HepG2 (cell line): ENCODE results near the gene CDC42EP1. TPM values are rescaled to one million over a fixed set of nuclear protein-coding genes. Genes with fewer than 3 reads are reported as not detected.

Experiments
- ATAC-seq: fragments of 200-7000 bp; cut with Tn5 transposase; 3 replicates; pipeline ENCODE4 v1.9.1; 2020; ENCODE audit warnings: mild to moderate bottlenecking, moderate library complexity
- BruUV-seq: library from RNA; stranded (reverse); fragments of 400-500 nt; replicated peaks from 2 replicates; lab custom pipeline; 2021; lab: Mats Ljungman, UMichigan
- CTCF ChIA-PET: fragments of 300-600 bp; formaldehyde crosslinking; extraction: SDS; loops from one replicate; lab custom pipeline; 2021; ENCODE audit warnings: low total read pairs, inconsistent platforms, low intra/inter-chr PET ratio; lab: Yijun Ruan, JAX
- POLR2A ChIA-PET: fragments of 350-600 bp; sonication (Branson Sonifier 250); formaldehyde crosslinking; loops from one replicate; lab custom pipeline; 2020; ENCODE audit warnings: antibody characterized with exemption, inconsistent platforms; lab: Yijun Ruan, JAX
- DNase-seq: peaks from one replicate; pipeline ENCODE4 v3.0.0-alpha.2; 2015; ENCODE audit warnings: low spot score
- FAIRE-seq: peaks from 3 replicates; lab custom pipeline; 2011; peaks lifted over from hg19 to GRCh38; lab: Jason Lieb, UNC
- H2AFZ ChIP-seq: one replicate; pipeline ENCODE4 v1.6.1; 2011; ENCODE audit warnings: low read length, inconsistent platforms
- H3K27ac ChIP-seq: fragments of 300-600 bp; 3 replicates; pipeline ENCODE4 v1.8.0; 2011; ENCODE audit warnings: mixed run types, mild to moderate bottlenecking, mixed read lengths, low read length, inconsistent platforms; ENCODE audit not compliant: insufficient read depth; ENCODE audit errors: extremely low read length
- H3K27me3 ChIP-seq, 2 experiments: fragments of 200-600 bp in 1 of 2; 2 replicates in 1 of 2; 3 replicates in 1 of 2; pipeline versions ENCODE4 v1.6.0 to v1.8.0; 2011; ENCODE audit warnings: low read length in 2 of 2, mild to moderate bottlenecking in 2 of 2, moderate library complexity in 2 of 2, inconsistent platforms in 1 of 2; ENCODE audit not compliant: insufficient read depth in 2 of 2, control insufficient read depth in 1 of 2
- H3K36me3 ChIP-seq, 2 experiments: fragments of 200-600 bp in 1 of 2; replicated peaks in 1 of 2; 2 replicates in 1 of 2; 3 replicates in 1 of 2; pipeline versions ENCODE4 v1.5.1 to v1.8.0; 2011; ENCODE audit warnings: low read length in 2 of 2, inconsistent platforms in 1 of 2; ENCODE audit not compliant: insufficient read depth in 2 of 2, control insufficient read depth in 1 of 2
- H3K4me1 ChIP-seq: 2 replicates; pipeline ENCODE4 v1.5.1; 2012; ENCODE audit warnings: low read length, inconsistent platforms; ENCODE audit not compliant: insufficient read depth
- H3K4me2 ChIP-seq: 2 replicates; pipeline ENCODE4 v1.6.0; 2011; ENCODE audit warnings: low read depth, low read length, inconsistent platforms
- H3K4me3 ChIP-seq, 3 experiments: fragments of 200-600 bp in 1 of 3; sonication (generic), shearing (Covaris generic) in 1 of 3; replicated peaks in 1 of 3; 2 replicates each; pipeline ENCODE4 v1.5.1; 2011 to 2016; ENCODE audit warnings: low read length in 3 of 3, inconsistent platforms in 2 of 3, low read depth in 2 of 3, mild to moderate bottlenecking in 2 of 3, control low read depth in 1 of 3, mixed read lengths in 1 of 3; ENCODE audit not compliant: insufficient read depth in 1 of 3
- H3K79me2 ChIP-seq: one replicate; pipeline ENCODE4 v1.6.1; 2011; ENCODE audit warnings: low read length, inconsistent platforms; ENCODE audit not compliant: insufficient read depth
- H3K9ac ChIP-seq: 2 replicates; pipeline ENCODE4 v1.6.0; 2011; ENCODE audit warnings: mild to moderate bottlenecking, low read depth, low read length, inconsistent platforms; ENCODE audit not compliant: insufficient read depth
- H3K9me3 ChIP-seq: 2 replicates; pipeline ENCODE4 v1.5.1; 2012; ENCODE audit warnings: mild to moderate bottlenecking, low read length
- H4K20me1 ChIP-seq: 2 replicates; pipeline ENCODE4 v1.6.0; 2011; ENCODE audit warnings: inconsistent platforms, mild to moderate bottlenecking, low read length, moderate library complexity; ENCODE audit not compliant: insufficient read depth
- ARNT ChIP-seq: fragments of 450-650 bp; IDR thresholded peaks from 2 replicates; pipeline ENCODE4 v1.6.1; 2017
- DMAP1 ChIP-seq: IDR thresholded peaks from 2 replicates; pipeline ENCODE4 v1.6.1; 2016
- EED ChIP-seq: sonication (generic); formaldehyde crosslinking; IDR thresholded peaks from 2 replicates; pipeline ENCODE4 v1.5.0; 2020; ENCODE audit warnings: mild to moderate bottlenecking, missing genetic modification reagents
- FOXC1 ChIP-seq: sonication (generic); formaldehyde crosslinking; IDR thresholded peaks from 2 replicates; pipeline ENCODE4 v1.8.0; 2022; ENCODE audit warnings: mild to moderate bottlenecking, missing genetic modification reagents, borderline replicate concordance
- FOXP1 ChIP-seq, 2 experiments: fragments of 450-650 bp in 1 of 2; IDR thresholded peaks; 2 replicates each; pipeline ENCODE4 v1.6.1; 2017 to 2018; ENCODE audit warnings: antibody characterized with exemption in 1 of 2
- HNF4A ChIP-seq: sonication (generic); formaldehyde crosslinking; IDR thresholded peaks from 2 replicates; pipeline ENCODE4 v1.4.0; 2020; ENCODE audit warnings: missing genetic modification reagents
- HOXA3 ChIP-seq: sonication (generic); formaldehyde crosslinking; IDR thresholded peaks from 2 replicates; pipeline ENCODE4 v1.5.0; 2020; ENCODE audit warnings: missing genetic modification reagents
- KDM2A ChIP-seq: sonication (generic); formaldehyde crosslinking; IDR thresholded peaks from 2 replicates; pipeline ENCODE4 v1.4.0; 2020; ENCODE audit warnings: low read depth, missing genetic modification reagents, borderline replicate concordance
- KMT2A ChIP-seq: sonication (generic); formaldehyde crosslinking; IDR thresholded peaks from 2 replicates; pipeline ENCODE4 v1.4.0; 2020; ENCODE audit warnings: missing genetic modification reagents
- NR2F6 ChIP-seq, 2 experiments: IDR thresholded peaks; 2 replicates each; pipeline ENCODE4 v1.6.1; 2016; ENCODE audit warnings: antibody characterized with exemption in 1 of 2, mild to moderate bottlenecking in 1 of 2
- PREB ChIP-seq: sonication (generic); formaldehyde crosslinking; IDR thresholded peaks from 2 replicates; pipeline ENCODE4 v1.4.0; 2020; ENCODE audit warnings: missing genetic modification reagents
- TBP ChIP-seq: sonication (generic); formaldehyde crosslinking; IDR thresholded peaks from 2 replicates; pipeline ENCODE4 v1.5.0; 2020; ENCODE audit warnings: missing genetic modification reagents
- TMF1 ChIP-seq: sonication (generic); formaldehyde crosslinking; IDR thresholded peaks from 2 replicates; pipeline ENCODE4 v1.8.1; 2022; ENCODE audit warnings: low read depth, missing genetic modification reagents
- TSC22D2 ChIP-seq: sonication (generic); formaldehyde crosslinking; IDR thresholded peaks from 2 replicates; pipeline ENCODE4 v1.5.1; 2020; ENCODE audit warnings: missing genetic modification reagents, mild to moderate bottlenecking, borderline replicate concordance
- ZFP1 ChIP-seq: IDR thresholded peaks from 2 replicates; pipeline ENCODE4 v1.6.1; 2016
- ZNF292 ChIP-seq: sonication (generic); formaldehyde crosslinking; IDR thresholded peaks from 2 replicates; pipeline ENCODE4 v1.8.1; 2022; ENCODE audit warnings: mild to moderate bottlenecking, low read depth, missing genetic modification reagents, borderline replicate concordance
- ZNF749 ChIP-seq: sonication (generic); formaldehyde crosslinking; IDR thresholded peaks from 2 replicates; pipeline ENCODE4 v1.8.0; 2022; ENCODE audit warnings: mild to moderate bottlenecking, missing genetic modification reagents, moderate library complexity, borderline replicate concordance
- ZNF782 ChIP-seq: sonication (generic); formaldehyde crosslinking; IDR thresholded peaks from 2 replicates; pipeline ENCODE4 v1.4.0; 2020; ENCODE audit warnings: missing genetic modification reagents, mild to moderate bottlenecking, borderline replicate concordance
- WGBS: methylation state at CpG from one replicate; pipeline ENCODE4 v1.1.6; 2017; ENCODE audit warnings: low lambda C conversion rate; 5-methylcytosine and 5-hydroxymethylcytosine counted together
- in situ Hi-C: cut with HindIII; loops from 2 replicates; pipeline ENCODE4 v1.10.0; 2017; ENCODE audit warnings: low pct_unique_long_range_greater_than_20kb; ENCODE audit not compliant: extremely low pct_ligation_motif_present
- intact Hi-C: fragments of 100-400 bp; cut with micrococcal nuclease; formaldehyde crosslinking; loops from one replicate; pipeline ENCODE4 v1.10.0; 2022; ENCODE audit not compliant: unreplicated experiment
- polyA plus RNA-seq, 8 experiments: library from polyadenylated mRNA; depleted of rRNA in 3 of 8; stranded (reverse) in 7 of 8; unstranded in 1 of 8; fragments of >200 nt; fragmentation: Illumina TruSeq in 4 of 8; extraction: Trizol in 4 of 8; gene quantifications; 2 replicates each; pipeline versions ENCODE4 v1.2.1 to v1.2.3, GENCODE V29; 2011 to 2016; ENCODE audit warnings: low read depth in 4 of 8, missing spikeins in 1 of 8, mixed read lengths in 1 of 8; ENCODE audit not compliant: insufficient read depth in 1 of 8
- total RNA-seq, 5 experiments: library from RNA; depleted of rRNA; stranded (reverse); fragments of >200 nt; fragmentation: Illumina TruSeq; extraction: Trizol; gene quantifications; 2 replicates each; pipeline ENCODE4 v1.2.3, GENCODE V29; 2016; ENCODE audit warnings: low read depth in 1 of 5

CDC42EP1 gene
- total and polyA plus RNA-seq, 2 of the 13 experiments (the other 11 are each of a cell fraction or from before 2014, with no cell fraction given), result 17.1 to 29.5 TPM

GRCh38 chr22:37582526-37582925 lies 22.2 kb downstream of the CDC42EP1 start (continued):
- TF ChIP-seq TBP (CRISPR knock-in tag) (no peak), KMT2A (CRISPR knock-in tag) (no peak), EED (CRISPR knock-in tag) (no peak), ZNF782 (CRISPR knock-in tag) (peak; percentile 37; the same call in 1 of the 2 replicates), NR2F6 (IDR thresholded peaks at IDR 0.05) (peak; percentile 43), NR2F6 (CRISPR knock-in tag; IDR thresholded peaks at IDR 0.05) (peak; percentile 52; the same call in 1 of the 2 replicates), TMF1 (CRISPR knock-in tag) (no peak), PREB (CRISPR knock-in tag) (no peak), FOXC1 (CRISPR knock-in tag) (no peak), ZNF749 (CRISPR knock-in tag) (no peak), TSC22D2 (CRISPR knock-in tag) (no peak), HOXA3 (CRISPR knock-in tag) (0 out of 2 replicates have a peak, but pooled peaks have one; percentile 27), HNF4A (CRISPR knock-in tag) (peak; percentile 53; the same call in 1 of the 2 replicates)

- ATAC-seq (peak; percentile 32; the same call in 2 of the 3 replicates), DNase-seq (no peak), FAIRE-seq (no peak)
- in situ Hi-C loops (loop anchor here (10.0 kb wide), 1 partner anchor 264 kb away; no protein-coding TSS in a partner anchor), intact Hi-C loops (no loop called here)
- Histone ChIP-seq H3K4me1 (peaks cover 62% of the 10 kb centered on the region), H3K27ac (no peak overlapping the region), H3K4me3 (no peak overlapping the region), H3K9ac (no peak overlapping the region), H3K4me2 (peak overlapping the region; percentile 27; the same call in 1 of the 2 replicates), H3K9me3 (no peaks in the 10 kb centered on the region), H3K36me3 (no peaks in the 10 kb centered on the region), H4K20me1 (no peaks in the 10 kb centered on the region), H2AFZ (no peak overlapping the region), H3K27me3 (peaks cover 0 to 24% of the 10 kb centered on the region in 2 experiments; a peak in 3 of 5 replicates), H3K79me2 (no peaks in the 10 kb centered on the region)
- TF ChIP-seq FOXP1 (IDR thresholded peaks at IDR 0.05), result no peak
- peak; percentile 6; the same call in 1 of the 2 replicates for TF ChIP-seq FOXP1 (CRISPR knock-in tag; IDR thresholded peaks at IDR 0.05)
- no peak for TF ChIP-seq KDM2A (CRISPR knock-in tag)
- no peak for TF ChIP-seq FOXC1 (CRISPR knock-in tag)
- 0 out of 2 replicates have a peak, but pooled peaks have one; percentile 27 for TF ChIP-seq ZNF292 (CRISPR knock-in tag)
- no peak for TF ChIP-seq ARNT
- no peak for TF ChIP-seq ZFP1 (CRISPR knock-in tag)
- TF ChIP-seq DMAP1 (CRISPR knock-in tag), result no peak
- ChIA-PET POLR2A (interaction anchor here (1.1 to 5.5 kb wide), 3 partner anchors 8 to 70 kb away, joined by 3 to 113 read pairs (median 19); partner anchors contain the start of genes LGALS2 and PDXP), CTCF (no interaction called here)
- no TSS peak for BruUV-seq
- WGBS, result 31% methylated on average over 5 of the region's 11 CpGs
These were observed 28.4 kb downstream of the CDC42EP1 start for GRCh38 chr22:37588546-37589215.
